Esophagus (tissue), 2 donors: Measurements from ENCODE around the gene DDX52. TPM values are rescaled to one million over a fixed set of nuclear protein-coding genes. Genes with fewer than 3 reads are reported as not detected.

ENCODE experiments used
- H3K27ac ChIP-seq, 2 donors: one replicate each; pipeline ENCODE4 v1.5.1; 2013; ENCODE audit warnings: low read depth in 2 of 2, mild to moderate bottlenecking in 2 of 2, inconsistent platforms in 1 of 2, low read length in 1 of 2, moderate library complexity in 1 of 2
- H3K27me3 ChIP-seq, 2 donors: one replicate each; pipeline ENCODE4 v1.6.1; 2013; ENCODE audit warnings: low read length in 2 of 2, control low read depth in 1 of 2, mild to moderate bottlenecking in 1 of 2; ENCODE audit not compliant: insufficient read depth in 2 of 2, control insufficient read depth in 1 of 2
- H3K36me3 ChIP-seq, 2 donors: one replicate each; pipeline ENCODE4 v1.6.1; 2013; ENCODE audit warnings: low read length in 1 of 2; ENCODE audit not compliant: control insufficient read depth in 2 of 2, insufficient read depth in 2 of 2
- H3K4me1 ChIP-seq, 2 donors: one replicate each; pipeline ENCODE4 v1.6.1; 2013; ENCODE audit warnings: low read length in 1 of 2; ENCODE audit not compliant: control insufficient read depth in 2 of 2, insufficient read depth in 2 of 2
- H3K4me3 ChIP-seq, 2 donors: one replicate each; pipeline ENCODE4 v1.5.1; 2013; ENCODE audit warnings: low read length in 2 of 2, mild to moderate bottlenecking in 2 of 2, low read depth in 1 of 2, moderate library complexity in 1 of 2
- H3K9me3 ChIP-seq, 2 donors: one replicate each; pipeline ENCODE4 v1.6.1; 2013; ENCODE audit warnings: mild to moderate bottlenecking in 2 of 2, low read depth in 1 of 2, low read length in 1 of 2, moderate library complexity in 1 of 2; ENCODE audit not compliant: control insufficient read depth in 2 of 2, insufficient read depth in 1 of 2
- WGBS, 2 donors: extraction: QIAGEN DNeasy Blood & Tissue Kit; methylation state at CpG; one replicate each; pipeline ENCODE4 v1.1.7; 2013; 5-methylcytosine and 5-hydroxymethylcytosine counted together
- polyA plus RNA-seq, 2 donors: library from polyadenylated mRNA; stranded (reverse); fragments of 200-250 nt; gene quantifications; one replicate each; pipeline ENCODE4 v1.2.3, GENCODE V29; 2013
- donor health status: healthy with polysubstance abuse.
- donor health status: Bipolar disorder and iron deficiency.

The DDX52 gene
- polyA plus RNA-seq, 2 donors, result 10.4 to 12.6 TPM

DNA sequence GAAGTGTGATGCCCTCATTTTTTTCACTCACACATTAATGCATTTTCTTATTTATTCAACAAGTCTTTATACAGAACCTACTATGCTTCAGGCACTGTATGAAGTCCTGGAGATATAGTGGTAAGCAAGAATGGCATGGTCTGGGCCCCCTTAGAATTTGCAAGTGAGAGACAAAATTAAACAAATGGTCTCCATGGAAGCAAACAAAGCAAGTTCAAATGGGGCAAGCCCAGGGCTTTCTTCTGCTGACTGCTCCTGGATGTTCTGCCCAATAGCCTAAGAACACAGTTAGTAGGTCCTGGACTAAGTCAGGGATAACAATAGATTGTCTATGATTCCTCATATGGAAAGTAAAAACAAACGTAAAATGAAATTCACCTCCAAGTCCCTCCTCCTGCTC is 31.3 kb upstream of the DDX52 start:
- H3K4me1 ChIP-seq, result no peaks in the 10 kb centered on the region
- no peak overlapping the region for H3K4me3 ChIP-seq
- 38 to 47% methylated on average over 1 of the region's 1 CpG for WGBS, 2 donors
- no peaks in the 10 kb centered on the region for H3K36me3 ChIP-seq
- H3K27ac ChIP-seq, result no peak overlapping the region
- H3K9me3 ChIP-seq, result peaks cover 0 to 3% of the 10 kb centered on the region in 2 donors
- no peaks in the 10 kb centered on the region for H3K27me3 ChIP-seq

DNA sequence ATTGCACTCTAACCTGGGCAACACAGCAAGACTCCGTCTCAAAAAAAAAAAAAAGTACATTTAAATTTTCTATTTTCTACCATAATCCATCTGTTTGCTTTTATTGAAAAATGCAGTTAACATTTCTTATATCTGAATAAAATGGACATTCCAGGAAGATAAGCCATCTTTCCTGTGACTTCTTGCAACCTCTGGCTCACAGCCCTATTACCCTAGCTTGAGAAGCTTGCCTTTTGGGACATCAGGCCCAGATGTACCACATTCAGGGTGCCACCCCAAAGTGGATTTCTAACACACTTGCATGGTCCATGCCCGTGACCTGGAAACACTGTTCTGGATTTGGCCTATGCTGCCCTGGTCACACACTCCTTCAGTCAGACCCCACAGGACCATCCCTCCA is 30.1 kb upstream of the DDX52 start:
- Histone ChIP-seq H3K4me3 (no peak overlapping the region), H3K4me1 (no peaks in the 10 kb centered on the region), H3K27ac (no peak overlapping the region), H3K36me3 (no peaks in the 10 kb centered on the region), H3K9me3 (no peaks in the 10 kb centered on the region), H3K27me3 (no peaks in the 10 kb centered on the region)
- 93 to 99% methylated on average over 2 of the region's 2 CpGs for WGBS, 2 donors

DNA sequence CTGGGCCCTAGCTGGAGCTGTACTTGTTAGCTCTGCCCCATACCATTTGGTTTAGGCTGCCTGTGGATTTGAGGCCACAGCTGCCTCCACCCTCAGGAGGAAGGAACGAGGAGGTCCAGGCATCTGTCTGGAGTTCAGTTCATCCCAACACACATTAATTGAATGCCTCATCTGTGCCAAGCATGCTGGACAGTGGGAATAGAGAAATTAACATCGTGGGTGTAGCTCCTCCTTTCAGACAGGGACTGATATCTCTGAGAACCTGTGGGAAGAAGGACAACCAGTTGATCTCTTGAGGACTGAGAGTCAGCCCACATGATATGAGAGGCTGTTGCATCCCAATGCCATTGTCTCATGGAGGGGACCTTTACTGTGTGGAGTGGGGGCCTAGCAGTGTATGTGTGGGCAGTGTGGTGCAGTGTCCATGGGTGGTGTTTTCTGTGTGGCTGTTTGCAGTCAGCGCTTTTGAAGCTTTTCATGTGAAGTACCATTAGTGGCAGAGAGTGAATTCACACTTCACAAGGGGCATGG is 29.4 kb upstream of the DDX52 start:
- no peaks in the 10 kb centered on the region for H3K9me3 ChIP-seq
- H3K27me3 ChIP-seq, result no peaks in the 10 kb centered on the region
- no peak overlapping the region for H3K27ac ChIP-seq
- 78 to 79% methylated on average over 3 of the region's 3 CpGs for WGBS, 2 donors
- no peaks in the 10 kb centered on the region for H3K4me1 ChIP-seq
- H3K4me3 ChIP-seq, result no peak overlapping the region
- no peaks in the 10 kb centered on the region for H3K36me3 ChIP-seq

DNA sequence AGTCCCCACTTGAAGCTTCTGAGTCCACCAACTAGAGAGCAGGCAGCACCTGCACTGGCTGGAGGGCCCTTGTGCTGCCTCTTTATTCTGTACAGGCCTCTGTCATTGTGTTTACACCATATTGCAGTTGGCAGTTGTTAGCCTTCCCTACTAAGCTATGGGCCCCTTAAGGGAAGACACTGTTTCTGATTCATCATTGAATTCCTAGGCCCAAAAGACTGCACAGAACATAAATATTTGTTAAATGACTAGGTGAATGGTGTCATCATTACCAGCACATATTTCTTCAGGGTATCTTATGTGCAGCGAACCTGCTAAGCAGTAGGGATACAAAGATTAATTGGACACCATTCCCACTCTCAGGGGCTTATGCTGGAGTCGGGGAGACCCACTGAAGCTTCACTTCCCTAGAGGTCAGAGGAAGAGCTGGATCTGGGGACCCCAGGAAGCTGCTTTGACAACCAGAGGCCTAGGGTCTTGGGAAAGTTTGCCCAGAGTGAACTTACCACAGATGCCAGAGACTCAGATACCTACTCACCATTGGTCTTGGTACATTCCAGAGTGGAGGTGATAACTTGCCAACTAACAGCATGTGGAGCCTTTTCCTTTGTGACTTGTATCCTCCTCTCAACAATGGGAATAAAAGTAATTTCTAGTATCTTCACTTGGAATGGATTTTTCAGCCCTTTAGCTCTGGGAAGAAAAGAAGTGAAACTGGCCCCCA is 28.7 kb upstream of the DDX52 start:
- H3K36me3 ChIP-seq, result no peaks in the 10 kb centered on the region
- H3K27ac ChIP-seq, result no peak overlapping the region
- H3K4me1 ChIP-seq, result no peaks in the 10 kb centered on the region
- no peaks in the 10 kb centered on the region for H3K9me3 ChIP-seq
- no peaks in the 10 kb centered on the region for H3K27me3 ChIP-seq
- no peak overlapping the region for H3K4me3 ChIP-seq
- 74 to 79% methylated on average over 2 of the region's 2 CpGs for WGBS, 2 donors

GRCh38 chr17:37671028-37671823 is 28.0 kb upstream of the DDX52 start:
- no peak overlapping the region for H3K4me3 ChIP-seq
- no peaks in the 10 kb centered on the region for H3K9me3 ChIP-seq
- no peaks in the 10 kb centered on the region for H3K27me3 ChIP-seq
- no peaks in the 10 kb centered on the region for H3K36me3 ChIP-seq
- no peaks in the 10 kb centered on the region for H3K4me1 ChIP-seq
- WGBS, 2 donors, result 77 to 88% methylated on average over 9 of the region's 9 CpGs
- no peak overlapping the region for H3K27ac ChIP-seq

GRCh38 chr17:37667039-37667438 is 23.8 kb upstream of the DDX52 start:
- H3K4me1 ChIP-seq, result no peaks in the 10 kb centered on the region
- H3K36me3 ChIP-seq, result no peaks in the 10 kb centered on the region
- no peak overlapping the region for H3K4me3 ChIP-seq
- H3K9me3 ChIP-seq, result no peaks in the 10 kb centered on the region
- no peak overlapping the region for H3K27ac ChIP-seq
- 72 to 97% methylated on average over 1 of the region's 1 CpG for WGBS, 2 donors
- H3K27me3 ChIP-seq, result no peaks in the 10 kb centered on the region

GRCh38 chr17:37664214-37664613 is 21.0 kb upstream of the DDX52 start:
- Histone ChIP-seq H3K4me3 (no peak overlapping the region), H3K9me3 (no peaks in the 10 kb centered on the region), H3K27me3 (no peaks in the 10 kb centered on the region), H3K27ac (no peak overlapping the region), H3K4me1 (no peaks in the 10 kb centered on the region), H3K36me3 (no peaks in the 10 kb centered on the region)
- WGBS, 2 donors, result 91 to 97% methylated on average over 3 of the region's 3 CpGs

DNA sequence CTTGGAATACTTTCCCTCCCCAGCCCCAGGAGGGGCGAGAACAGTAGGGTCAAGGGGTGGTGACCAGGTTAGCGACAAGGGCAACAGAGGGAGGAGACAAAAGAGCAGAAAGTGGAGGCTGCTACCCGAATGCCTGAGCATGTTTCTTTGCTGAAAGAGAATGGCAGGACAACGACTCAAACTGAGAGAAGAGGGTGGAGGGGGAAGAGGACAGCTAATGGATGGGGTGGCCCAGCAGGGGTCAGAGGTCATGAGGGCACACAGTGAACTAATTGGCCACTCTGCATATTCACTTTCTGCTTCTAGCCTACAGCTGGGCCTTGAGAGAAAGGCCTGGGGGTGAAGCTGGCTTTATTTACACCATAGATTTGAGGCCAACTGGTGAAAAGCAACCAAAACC is 19.1 kb upstream of the DDX52 start:
- no peaks in the 10 kb centered on the region for H3K4me1 ChIP-seq
- no peaks in the 10 kb centered on the region for H3K36me3 ChIP-seq
- no peak overlapping the region for H3K27ac ChIP-seq

DNA sequence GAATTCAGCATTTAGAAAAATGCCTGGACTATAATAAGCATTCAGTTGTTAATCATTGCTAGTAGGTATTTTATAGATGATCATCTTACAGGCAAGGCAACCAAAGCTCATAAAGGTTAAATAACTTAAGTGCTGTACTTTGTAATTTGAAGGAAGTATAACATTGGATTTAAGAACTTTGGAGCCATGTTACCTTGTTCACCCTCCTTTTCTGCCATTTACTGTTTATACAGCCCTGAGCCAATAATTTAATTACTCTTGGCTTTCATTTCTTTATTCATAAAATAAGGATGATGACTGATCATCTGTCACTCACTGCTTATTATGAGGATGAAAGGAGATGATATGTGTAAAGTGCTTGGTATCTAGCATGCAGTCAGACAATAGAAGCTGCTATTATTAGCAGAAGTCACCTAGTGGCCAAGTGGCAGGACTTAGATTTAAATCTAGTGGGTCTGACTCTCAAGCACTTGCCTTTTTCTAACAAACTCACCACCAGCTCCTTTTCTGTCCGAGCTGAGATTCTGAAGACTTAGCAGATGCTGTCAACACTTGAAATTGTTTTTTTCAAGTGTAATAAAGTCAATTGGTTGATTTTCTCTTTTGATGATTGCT is 18.3 kb upstream of the DDX52 start:
- Histone ChIP-seq H3K4me1 (no peaks in the 10 kb centered on the region), H3K27me3 (no peaks in the 10 kb centered on the region), H3K4me3 (no peak overlapping the region), H3K36me3 (no peaks in the 10 kb centered on the region), H3K9me3 (no peaks in the 10 kb centered on the region), H3K27ac (no peak overlapping the region)
- 57 to 63% methylated on average over 1 of the region's 1 CpG for WGBS, 2 donors

More for the DNA sequence above, 19.1 kb upstream of the DDX52 start:
- WGBS, 2 donors, result 50 to 68% methylated on average over 4 of the region's 4 CpGs
- Histone ChIP-seq H3K27me3 (no peaks in the 10 kb centered on the region), H3K9me3 (no peaks in the 10 kb centered on the region), H3K4me3 (no peak overlapping the region)
